HG02678 (cell line): ENCODE results near the gene CTPS2.

ENCODE experiments used
- ATAC-seq: cut with Tn5 transposase; IDR thresholded peaks from one replicate; pipeline ENCODE4 v1.9.1; 2021; ENCODE audit warnings: mild to moderate bottlenecking, moderate library complexity; ENCODE audit not compliant: unreplicated experiment

Gene CTPS2

DNA sequence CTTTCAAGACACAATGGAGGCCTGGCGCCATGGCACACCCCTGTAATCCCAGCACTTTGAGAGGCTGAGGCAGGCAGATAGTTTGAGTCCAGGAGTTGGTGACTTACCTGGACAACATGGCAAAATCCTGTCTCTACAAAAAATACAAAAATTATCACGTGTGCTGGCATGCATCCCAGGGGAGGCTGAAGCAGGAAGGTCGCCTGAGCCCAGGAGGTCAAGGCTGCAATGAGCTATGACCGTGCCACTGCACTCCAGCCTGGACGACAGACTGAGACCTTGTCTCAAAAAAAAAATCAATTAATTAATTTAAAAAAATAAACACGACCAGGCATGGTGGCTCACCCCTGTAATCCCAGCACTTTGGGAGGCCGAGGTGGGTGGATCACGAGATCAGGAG, 2.0 kb upstream of the CTPS2 start:
- no peak for ATAC-seq

DNA sequence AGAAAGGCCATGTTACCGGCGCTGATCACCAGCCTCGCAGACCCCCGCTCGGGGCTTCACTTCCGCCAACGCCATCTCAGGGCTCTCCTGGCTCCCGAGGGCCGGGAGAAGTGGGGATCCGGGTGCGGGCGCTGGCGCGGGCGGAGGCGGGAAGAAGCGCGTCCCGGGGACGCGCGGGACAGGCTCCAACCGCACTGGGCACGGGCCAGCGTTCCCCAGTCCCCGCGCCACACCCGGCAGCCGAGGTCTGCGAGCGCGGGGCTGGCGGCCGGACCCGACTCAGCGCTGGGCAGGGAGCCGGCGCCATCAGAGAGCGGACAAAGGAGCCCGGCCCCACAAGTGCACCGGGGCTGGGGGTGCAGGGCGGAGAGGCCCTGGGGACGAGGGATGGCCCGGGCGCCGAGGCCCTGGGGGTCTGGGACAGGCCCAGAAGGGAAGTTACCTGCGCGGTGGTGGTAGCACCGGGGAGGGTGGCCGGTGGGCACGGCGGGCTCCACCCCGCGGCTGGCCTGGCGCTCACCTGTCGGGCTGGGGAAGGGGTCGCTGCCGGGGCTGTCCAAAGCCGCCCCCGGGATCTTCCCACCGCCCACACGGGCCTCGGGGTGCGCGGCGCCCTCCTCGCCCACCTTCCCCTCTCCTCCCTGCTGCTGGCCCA, 449 bp downstream of the CTPS2 start:
- ATAC-seq = peak; percentile 34

GRCh38 chrX:16711219-16711811, 1.2 kb downstream of the CTPS2 start:
- no peak for ATAC-seq

DNA sequence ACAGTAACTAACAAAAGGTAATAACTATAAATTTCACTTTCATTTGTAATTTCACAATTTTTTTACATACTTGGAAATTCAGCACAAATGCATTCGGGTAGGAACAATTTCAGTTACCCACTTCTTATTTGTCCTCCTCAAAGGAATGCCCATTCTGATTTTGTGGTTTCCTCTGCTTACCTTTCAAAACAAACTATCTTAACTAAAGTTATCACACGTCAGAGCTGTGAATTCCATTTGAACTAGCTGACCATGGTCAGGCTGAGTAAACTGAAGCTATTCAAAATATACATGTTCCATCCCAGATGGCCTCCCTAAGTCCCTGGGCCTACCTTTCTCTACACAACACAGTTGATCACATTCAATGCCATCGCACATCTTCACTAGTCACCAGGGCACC, 4.5 kb downstream of the CTPS2 start:
- no peak for ATAC-seq

GRCh38 chrX:16705370-16705769, 7.1 kb downstream of the CTPS2 start:
- peak; percentile 3 for ATAC-seq

DNA sequence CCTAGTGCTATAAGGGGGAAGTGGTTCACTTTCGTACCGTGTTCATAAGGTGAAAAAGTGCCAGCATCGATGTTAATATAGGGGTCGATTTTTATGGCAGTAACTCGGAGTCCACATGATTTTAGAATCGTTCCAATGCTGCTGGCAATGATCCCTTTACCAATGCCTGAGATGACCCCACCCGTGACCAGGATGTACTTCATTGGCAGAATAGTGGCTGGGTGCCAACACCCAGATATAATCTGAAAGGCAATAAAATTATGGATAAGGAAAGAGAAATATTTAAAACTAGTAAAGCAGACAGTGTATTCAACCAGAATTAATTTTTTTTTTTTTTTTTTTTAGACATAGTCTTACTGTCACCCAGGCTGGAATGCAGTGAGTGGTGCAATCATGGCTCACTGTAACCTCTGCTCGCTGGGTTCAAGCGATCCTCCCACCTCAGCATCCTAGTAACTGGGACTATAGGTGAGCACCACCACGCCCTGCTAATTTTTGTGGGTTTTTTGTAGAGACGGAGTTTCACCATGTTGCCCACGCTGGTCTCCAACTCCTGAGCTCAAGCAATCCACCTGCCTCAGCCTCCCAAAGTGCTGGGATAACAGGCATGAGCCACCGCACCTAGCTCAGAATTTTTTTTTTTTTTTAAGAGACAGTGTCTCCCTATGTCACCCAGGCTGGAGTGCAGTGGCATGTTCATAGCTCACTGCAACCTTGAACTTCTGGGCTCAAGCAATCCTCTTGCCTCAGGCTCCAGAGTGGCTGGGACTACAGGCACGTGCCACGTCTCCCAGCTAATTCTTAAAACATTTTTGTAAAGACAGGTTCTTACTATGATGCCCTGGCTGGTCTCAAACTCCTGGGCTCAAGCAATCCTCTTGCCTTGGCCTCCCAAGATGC, 9.5 kb downstream of the CTPS2 start:
- no peak for ATAC-seq

DNA sequence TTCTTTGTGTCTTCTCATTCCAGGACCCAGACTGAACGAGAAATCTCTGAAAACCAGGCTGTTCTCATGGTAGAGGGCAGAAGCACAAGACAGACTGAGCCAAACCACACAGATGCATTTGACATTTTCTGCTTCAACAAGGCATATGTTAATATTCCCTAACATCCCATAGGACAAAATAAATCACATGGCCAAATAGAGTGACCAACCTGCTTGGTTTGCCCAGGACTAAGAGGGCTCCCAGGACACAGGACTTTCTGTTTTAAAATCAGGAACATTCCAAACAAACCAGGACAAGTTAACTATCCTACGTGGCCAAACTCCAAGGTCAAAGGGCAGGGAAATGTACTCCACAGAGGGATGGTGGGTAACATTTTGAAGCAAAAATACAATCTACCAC, 11.7 kb downstream of the CTPS2 start:
- no peak for ATAC-seq

- ATAC-seq = no peak
Observed at GRCh38 chrX:16699389-16699788, 13.1 kb downstream of the CTPS2 start.

DNA sequence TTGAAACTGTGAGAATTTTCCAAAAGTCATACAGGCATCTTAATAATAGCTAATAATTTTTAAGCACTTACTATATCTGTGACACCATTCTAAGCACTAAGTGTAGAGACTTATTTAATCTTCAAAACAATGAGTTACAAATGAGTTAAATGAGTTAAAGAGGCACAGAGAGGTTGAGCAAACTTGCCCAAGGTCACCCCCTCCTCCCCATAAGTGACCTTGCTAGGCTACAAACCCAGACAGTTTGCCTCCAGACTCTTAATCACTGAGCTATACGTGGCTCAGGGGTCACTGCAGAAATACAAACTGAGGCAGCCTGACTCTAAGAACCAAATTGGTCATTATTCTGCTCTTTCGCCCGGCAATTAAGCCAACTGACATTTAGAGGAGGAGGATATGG, 15.5 kb downstream of the CTPS2 start:
- no peak for ATAC-seq

DNA sequence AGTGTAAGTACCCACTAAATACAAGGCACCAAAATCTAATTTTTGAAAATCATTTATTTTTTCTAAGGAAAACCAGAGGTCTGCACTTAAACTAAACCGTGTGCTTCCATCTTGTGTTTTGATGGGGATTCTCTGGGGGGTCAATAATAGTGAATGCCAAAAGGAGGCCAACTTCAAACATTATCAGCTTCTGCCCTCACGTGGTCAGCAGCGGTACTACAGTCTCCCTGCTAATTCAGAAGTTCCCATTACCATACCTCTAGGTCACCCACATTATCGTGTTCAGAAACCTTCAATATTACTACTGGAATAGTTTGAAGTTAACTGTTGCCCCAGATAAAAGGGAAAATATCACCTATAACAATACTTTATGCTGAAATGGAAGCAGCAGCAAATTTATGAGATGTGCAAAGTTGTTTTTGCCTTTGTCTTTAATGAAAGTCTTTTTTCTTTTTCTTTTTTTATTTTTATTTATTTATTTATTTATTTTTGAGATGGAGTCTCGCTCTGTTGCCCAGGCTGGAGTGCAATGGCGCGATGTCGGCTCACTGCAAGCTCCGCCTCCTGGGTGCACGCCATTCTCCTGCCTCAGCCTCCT, 17.3 kb downstream of the CTPS2 start:
- ATAC-seq = no peak

GRCh38 chrX:16687514-16687913, 25.0 kb downstream of the CTPS2 start:
- ATAC-seq = no peak

DNA sequence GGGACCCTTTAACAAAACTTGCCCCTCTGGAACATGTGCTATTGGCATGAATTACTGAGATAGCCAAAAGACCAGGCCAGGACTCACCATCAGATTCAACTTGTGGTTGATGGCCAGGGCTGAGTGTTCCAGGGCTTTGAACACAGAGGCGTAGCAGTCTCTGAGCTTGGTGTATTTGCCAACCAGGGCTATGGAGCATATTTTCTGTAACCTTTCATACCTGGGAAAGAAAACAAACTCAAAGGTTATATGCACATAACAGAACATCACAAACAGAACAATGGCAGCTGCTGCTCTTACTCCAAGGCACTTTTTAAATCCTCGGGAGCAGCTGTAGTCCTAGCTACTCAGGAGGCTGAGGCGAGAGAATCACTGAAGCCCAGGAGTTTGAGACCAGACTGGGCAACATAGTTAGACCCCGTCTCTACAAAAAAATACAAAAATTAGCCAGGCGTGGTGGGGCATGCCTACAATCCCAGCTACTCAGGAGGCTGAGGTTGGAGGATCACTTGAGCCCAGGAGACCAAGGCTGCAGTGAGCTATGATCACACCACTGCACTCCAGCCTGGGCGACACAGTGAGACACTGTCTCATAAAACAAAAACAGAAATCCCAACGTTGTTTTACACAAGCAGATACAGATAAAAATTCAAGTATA, 29.3 kb downstream of the CTPS2 start:
- ATAC-seq = no peak

DNA sequence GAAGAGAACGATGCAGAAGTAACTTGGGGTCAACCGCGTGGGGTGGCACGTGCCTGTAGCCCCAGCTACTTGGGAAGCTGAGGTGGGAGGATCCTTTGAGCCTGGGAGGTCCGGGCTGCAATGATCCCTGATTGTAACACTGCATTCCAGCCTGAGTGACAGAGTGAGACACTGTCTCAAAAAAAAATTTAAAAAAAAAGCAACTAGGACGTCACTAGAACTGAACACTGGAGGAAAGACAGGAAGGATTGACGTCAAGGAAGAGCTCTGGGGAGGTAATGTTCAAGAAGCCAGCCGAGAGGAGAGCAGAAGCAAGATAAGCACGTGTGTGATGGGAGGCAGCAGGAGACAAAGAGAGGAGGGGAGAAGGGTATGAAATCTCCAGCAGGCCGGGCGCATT, 33.8 kb downstream of the CTPS2 start:
- no peak for ATAC-seq

DNA sequence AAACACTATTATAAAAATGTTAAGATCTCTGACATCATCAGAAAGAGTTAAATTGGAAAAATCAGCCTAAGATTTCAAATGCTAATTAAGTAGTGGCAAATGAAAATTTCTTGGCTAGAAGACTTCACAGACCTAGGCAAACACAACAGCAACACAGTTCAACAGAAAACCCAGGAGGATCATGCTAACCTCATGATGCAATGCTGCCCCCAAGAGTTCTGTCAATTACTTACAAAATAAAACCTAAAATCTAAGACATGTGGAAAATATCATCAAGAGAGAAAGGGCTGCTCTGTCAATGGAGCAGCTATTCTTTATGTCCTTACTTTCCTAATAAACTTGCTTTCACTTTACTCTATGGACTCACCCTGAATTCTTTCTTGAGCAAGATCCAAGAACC, 41.5 kb downstream of the CTPS2 start:
- ATAC-seq = no peak

DNA sequence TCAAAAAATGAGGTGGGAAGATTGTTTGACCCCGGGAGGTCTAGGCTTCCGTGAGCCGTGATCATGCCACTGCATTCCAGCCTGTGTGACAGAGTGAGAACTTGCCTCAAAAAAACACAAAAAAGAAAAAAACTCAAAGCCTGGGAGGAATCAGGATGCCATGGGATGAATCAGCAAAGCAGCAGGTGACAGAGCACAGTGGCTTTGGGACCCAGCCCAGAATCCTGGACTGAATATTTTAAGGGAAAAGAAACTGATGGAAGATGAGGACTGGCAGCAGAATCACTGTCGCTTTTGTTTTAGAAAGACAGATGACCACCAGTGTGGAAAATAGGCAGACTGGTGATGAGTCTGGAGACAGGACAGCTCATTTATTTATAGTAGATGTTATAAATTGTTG, 45.9 kb downstream of the CTPS2 start:
- no peak for ATAC-seq

GRCh38 chrX:16665089-16665488, 47.4 kb downstream of the CTPS2 start:
- ATAC-seq = no peak

DNA sequence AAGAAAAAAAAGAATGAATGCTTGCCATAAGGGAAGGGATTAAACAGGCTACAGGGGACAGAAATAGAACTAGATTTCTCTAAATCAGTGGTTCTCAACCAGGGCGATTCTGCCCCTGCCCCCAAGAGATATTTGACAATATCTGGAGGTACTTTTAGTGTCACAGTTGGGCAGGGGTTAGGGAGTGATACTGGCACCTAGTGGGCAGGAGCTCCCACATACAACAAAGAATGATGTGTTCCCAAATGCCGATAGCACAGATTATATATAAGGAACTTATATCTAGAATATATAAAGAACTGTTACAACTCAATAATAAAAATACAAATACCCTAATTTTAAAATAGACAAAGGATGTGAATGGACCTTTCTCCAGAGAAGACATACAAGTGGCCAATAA, 47.8 kb downstream of the CTPS2 start:
- ATAC-seq = no peak

DNA sequence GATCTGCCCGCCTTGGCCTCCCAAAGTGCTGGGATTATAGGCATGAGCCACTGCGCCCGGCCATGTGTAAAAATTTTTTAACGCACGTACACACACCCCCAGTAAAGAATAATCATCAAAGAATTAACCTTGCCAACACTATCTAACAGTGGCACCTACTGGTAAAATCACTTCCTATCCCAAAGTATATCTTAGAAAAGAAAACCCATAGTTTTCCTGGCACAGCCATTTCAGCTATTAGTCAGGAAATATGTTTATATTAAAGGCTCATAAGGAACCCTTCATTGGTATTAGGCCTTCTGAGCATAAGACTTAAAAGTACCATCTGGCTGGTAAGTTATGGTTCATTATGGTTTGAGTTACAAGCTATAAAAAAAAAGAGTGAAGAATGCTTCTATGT, 48.4 kb downstream of the CTPS2 start:
- ATAC-seq = no peak

DNA sequence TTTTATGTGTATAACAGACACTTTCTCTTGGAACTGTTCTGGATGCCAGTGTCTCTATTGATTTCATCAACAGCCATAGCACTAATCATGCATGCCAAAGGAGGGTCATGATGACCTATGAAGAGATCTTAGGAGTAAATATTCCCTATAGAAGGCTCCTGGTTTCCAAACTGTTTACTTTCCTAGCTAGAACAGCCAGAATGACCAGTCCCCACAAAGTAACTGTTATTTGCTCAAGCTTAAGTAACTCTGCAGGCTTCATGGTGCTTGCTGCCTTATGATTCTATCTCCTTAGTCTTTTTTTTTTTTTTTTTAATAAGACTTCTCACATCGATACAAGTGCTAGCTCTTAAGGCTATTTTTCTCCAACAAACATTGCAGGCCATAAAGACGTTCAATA, 50.1 kb downstream of the CTPS2 start:
- no peak for ATAC-seq

- no peak for ATAC-seq
Observed at GRCh38 chrX:16661495-16661894, 51.0 kb downstream of the CTPS2 start.

- no peak for ATAC-seq
Observed at GRCh38 chrX:16659321-16659720, 53.1 kb downstream of the CTPS2 start.
